ENCODE data around the gene UPP1.

The UPP1 gene

GRCh38 chr7:48102530-48102929, 13.5 kb downstream of the UPP1 start:
- no peak for TF ChIP-seq FOXP2 (optimal IDR thresholded peaks at IDR 0.05; ENCODE audit: borderline replicate concordance, extremely low read depth, extremely low read length, insufficient read depth)
- TF ChIP-seq TAF1 (IDR thresholded peaks at IDR 0.05; ENCODE audit: borderline replicate concordance, insufficient read depth, low read length), result no peak
- TF ChIP-seq POLR2AphosphoS5 (IDR thresholded peaks at IDR 0.05; ENCODE audit: low read depth, low read length), result no peak
- no peak for TF ChIP-seq SIN3A (IDR thresholded peaks at IDR 0.05; ENCODE audit: borderline replicate concordance, insufficient read depth, low read length)
- TF ChIP-seq, protein P1, sequence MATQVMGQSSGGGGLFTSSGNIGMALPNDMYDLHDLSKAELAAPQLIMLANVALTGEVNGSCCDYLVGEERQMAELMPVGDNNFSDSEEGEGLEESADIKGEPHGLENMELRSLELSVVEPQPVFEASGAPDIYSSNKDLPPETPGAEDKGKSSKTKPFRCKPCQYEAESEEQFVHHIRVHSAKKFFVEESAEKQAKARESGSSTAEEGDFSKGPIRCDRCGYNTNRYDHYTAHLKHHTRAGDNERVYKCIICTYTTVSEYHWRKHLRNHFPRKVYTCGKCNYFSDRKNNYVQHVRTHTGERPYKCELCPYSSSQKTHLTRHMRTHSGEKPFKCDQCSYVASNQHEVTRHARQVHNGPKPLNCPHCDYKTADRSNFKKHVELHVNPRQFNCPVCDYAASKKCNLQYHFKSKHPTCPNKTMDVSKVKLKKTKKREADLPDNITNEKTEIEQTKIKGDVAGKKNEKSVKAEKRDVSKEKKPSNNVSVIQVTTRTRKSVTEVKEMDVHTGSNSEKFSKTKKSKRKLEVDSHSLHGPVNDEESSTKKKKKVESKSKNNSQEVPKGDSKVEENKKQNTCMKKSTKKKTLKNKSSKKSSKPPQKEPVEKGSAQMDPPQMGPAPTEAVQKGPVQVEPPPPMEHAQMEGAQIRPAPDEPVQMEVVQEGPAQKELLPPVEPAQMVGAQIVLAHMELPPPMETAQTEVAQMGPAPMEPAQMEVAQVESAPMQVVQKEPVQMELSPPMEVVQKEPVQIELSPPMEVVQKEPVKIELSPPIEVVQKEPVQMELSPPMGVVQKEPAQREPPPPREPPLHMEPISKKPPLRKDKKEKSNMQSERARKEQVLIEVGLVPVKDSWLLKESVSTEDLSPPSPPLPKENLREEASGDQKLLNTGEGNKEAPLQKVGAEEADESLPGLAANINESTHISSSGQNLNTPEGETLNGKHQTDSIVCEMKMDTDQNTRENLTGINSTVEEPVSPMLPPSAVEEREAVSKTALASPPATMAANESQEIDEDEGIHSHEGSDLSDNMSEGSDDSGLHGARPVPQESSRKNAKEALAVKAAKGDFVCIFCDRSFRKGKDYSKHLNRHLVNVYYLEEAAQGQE (IDR thresholded peaks at IDR 0.05; ENCODE audit: insufficient read depth in 1 of 2, low read depth in 2 of 2, low read length in 2 of 2), result no peak

DNA sequence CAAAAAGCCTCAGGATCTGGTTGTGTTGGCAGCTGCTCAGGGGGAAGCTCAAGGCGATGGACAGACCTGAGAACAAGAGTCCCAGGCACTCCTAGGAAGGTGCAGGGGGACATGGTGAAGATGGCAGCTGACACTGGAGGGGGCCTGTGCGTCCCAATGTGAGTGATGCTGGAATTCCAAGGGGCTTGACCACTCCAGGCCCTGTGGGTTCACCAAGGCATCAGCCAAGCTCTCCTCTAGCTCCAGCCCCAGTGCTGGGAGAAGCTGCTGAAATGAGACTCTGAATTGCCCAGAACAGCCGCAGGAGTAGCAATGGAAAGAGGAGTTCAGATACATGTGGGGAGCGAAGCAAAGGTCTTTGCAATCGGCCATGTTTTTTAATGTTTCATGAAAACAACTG, 16.0 kb downstream of the UPP1 start:
- TF ChIP-seq SIN3A (IDR thresholded peaks at IDR 0.05; ENCODE audit: borderline replicate concordance, insufficient read depth, low read length) (no peak), POLR2AphosphoS5 (IDR thresholded peaks at IDR 0.05; ENCODE audit: low read depth, low read length) (no peak), FOXP2 (optimal IDR thresholded peaks at IDR 0.05; ENCODE audit: borderline replicate concordance, extremely low read depth, extremely low read length, insufficient read depth) (no peak), TAF1 (IDR thresholded peaks at IDR 0.05; ENCODE audit: borderline replicate concordance, insufficient read depth, low read length) (no peak)
- TF ChIP-seq, protein P1 (IDR thresholded peaks at IDR 0.05; ENCODE audit: insufficient read depth in 1 of 2, low read depth in 2 of 2, low read length in 2 of 2), result no peak

GRCh38 chr7:48106906-48107659, 18.0 kb downstream of the UPP1 start:
- no peak for TF ChIP-seq POLR2AphosphoS5 (IDR thresholded peaks at IDR 0.05; ENCODE audit: low read depth, low read length)
- TF ChIP-seq SIN3A (IDR thresholded peaks at IDR 0.05; ENCODE audit: borderline replicate concordance, insufficient read depth, low read length), result no peak
- TF ChIP-seq TAF1 (IDR thresholded peaks at IDR 0.05; ENCODE audit: borderline replicate concordance, insufficient read depth, low read length), result no peak
- no peak for TF ChIP-seq FOXP2 (optimal IDR thresholded peaks at IDR 0.05; ENCODE audit: borderline replicate concordance, extremely low read depth, extremely low read length, insufficient read depth)
- TF ChIP-seq, protein P1 (IDR thresholded peaks at IDR 0.05; ENCODE audit: insufficient read depth in 1 of 2, low read depth in 2 of 2, low read length in 2 of 2), result no peak

DNA sequence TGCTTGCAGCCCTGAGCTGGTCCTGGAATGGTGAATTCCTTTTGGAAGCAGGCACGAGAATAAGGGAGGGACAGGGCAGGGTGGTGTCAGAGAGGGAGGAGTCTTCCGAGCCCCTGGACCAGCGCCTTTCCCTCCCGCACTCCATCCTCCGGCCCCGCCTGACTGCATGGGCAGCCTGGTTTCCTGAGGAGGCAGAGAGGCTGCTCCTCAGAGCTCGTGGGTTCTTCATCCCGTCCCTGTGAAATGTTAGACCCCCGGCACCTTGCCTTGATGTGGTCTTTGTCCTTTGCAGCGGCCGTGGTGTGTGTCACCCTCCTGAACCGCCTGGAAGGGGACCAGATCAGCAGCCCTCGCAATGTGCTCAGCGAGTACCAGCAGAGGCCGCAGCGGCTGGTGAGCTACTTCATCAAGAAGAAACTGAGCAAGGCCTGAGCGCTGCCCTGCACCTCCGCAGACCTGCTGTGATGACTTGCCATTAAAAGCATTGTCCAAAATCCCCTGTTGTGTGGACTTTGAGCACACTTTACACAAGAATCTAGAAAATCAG, 18.9 kb downstream of the UPP1 start:
- TF ChIP-seq FOXP2 (optimal IDR thresholded peaks at IDR 0.05; ENCODE audit: borderline replicate concordance, extremely low read depth, extremely low read length, insufficient read depth), result no peak
- no peak for TF ChIP-seq SIN3A (IDR thresholded peaks at IDR 0.05; ENCODE audit: borderline replicate concordance, insufficient read depth, low read length)
- TF ChIP-seq, protein P1 (IDR thresholded peaks at IDR 0.05; ENCODE audit: insufficient read depth in 1 of 2, low read depth in 2 of 2, low read length in 2 of 2), result no peak
- no peak for TF ChIP-seq TAF1 (IDR thresholded peaks at IDR 0.05; ENCODE audit: borderline replicate concordance, insufficient read depth, low read length)
- TF ChIP-seq POLR2AphosphoS5 (IDR thresholded peaks at IDR 0.05; ENCODE audit: low read depth, low read length), result no peak
